ENCODE results near the gene CEP350. TPM values are rescaled to one million over a fixed set of nuclear protein-coding genes. Genes with fewer than 3 reads are reported as not detected.

Gene CEP350
- total and polyA plus RNA-seq, 2 of the 4 experiments (the other 2 are of a cell fraction) = 5.0 to 36.4 TPM

DNA sequence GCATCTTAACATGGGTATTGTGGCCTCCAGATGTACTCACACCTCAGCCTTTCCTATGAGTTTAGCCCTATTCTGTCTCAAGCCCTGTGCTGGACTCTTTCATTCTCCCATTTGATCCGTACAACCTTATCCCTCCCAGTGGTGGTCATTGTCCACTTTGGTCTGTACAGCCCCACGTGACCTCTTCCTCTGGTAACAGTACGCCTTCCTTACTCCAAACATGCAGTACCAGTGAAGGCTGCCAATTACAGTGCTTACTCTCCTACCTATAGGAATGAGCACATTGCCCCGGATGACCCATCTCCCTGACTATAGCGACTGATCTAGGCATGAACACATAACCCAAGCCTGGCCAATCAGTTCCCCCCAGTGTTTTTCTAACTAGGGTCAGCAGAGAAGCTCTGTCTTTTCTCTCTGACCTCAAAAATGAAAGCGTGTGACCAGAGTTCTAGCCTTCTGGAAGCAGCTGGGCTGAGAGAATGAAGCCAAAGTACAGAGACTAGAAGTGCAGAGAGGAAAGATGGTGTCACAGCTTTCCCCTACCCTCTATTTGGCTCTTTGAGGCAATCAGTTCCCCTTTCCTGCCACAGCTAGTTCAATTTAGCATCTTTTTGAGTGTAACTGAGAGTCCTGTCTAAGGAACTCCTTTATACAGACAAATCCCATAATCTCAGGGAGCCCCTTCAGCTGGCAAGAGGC lies 190.2 kb downstream of the CEP350 start:
- peak overlapping the region; percentile 3; the same call in 1 of the 2 replicates for H4K91ac ChIP-seq (ENCODE audit: insufficient read depth, low read depth, low read length)
- H2BK120ac ChIP-seq (ENCODE audit: low read depth, low read length) = peak overlapping the region; percentile 67
- no peaks in the 10 kb centered on the region for H3K36me3 ChIP-seq (ENCODE audit: control insufficient read depth, insufficient read depth, low read length)
- no peak overlapping the region for H3K4me2 ChIP-seq (ENCODE audit: low read depth, low read length)
- H2BK5ac ChIP-seq (ENCODE audit: low read depth, low read length, poor library complexity, severe bottlenecking) = no peak overlapping the region
- no peaks in the 10 kb centered on the region for H3K79me1 ChIP-seq (ENCODE audit: low read depth in 1 of 2, low read length in 2 of 2)
- peak overlapping the region; percentile 57 for H2AK9ac ChIP-seq (replicated peaks; ENCODE audit: low read depth, low read length, poor library complexity)
- H2BK15ac ChIP-seq (ENCODE audit: low read depth, low read length) = peak overlapping the region; percentile 67
- H3K9ac ChIP-seq (ENCODE audit: low read depth, low read length) = peak overlapping the region; percentile 32; the same call in 1 of the 2 replicates
- H3K23ac ChIP-seq (ENCODE audit: low read depth, low read length) = peak overlapping the region; percentile 13; the same call in 1 of the 2 replicates
- TF ChIP-seq MAZ (IDR thresholded peaks at IDR 0.05; ENCODE audit: borderline replicate concordance, low read depth, low read length) = no peak
- TF ChIP-seq RCOR1 (IDR thresholded peaks at IDR 0.05; ENCODE audit: insufficient replicate concordance, low read length) = no peak
- no peak for TF ChIP-seq RAD21 (IDR thresholded peaks at IDR 0.05; ENCODE audit: low read length)
- in situ Hi-C loops (cut with MboI; ENCODE audit: low sequenced_read_pairs) (no loop called here), dilution Hi-C loops (cut with HindIII; ENCODE audit: low sequenced_read_pairs, unreplicated experiment) (no loop called here), intact Hi-C loops (cut with micrococcal nuclease) (no loop called here)
- H3K4me3 ChIP-seq (ENCODE audit: insufficient read depth, low read depth, low read length) = no peak overlapping the region
- H3K4me1 ChIP-seq (ENCODE audit: control insufficient read depth, insufficient read depth, low read length) = peaks cover 6% of the 10 kb centered on the region
- ChIA-PET CTCF (interaction anchor here (1.0 kb wide), 1 partner anchor 9 kb away, joined by 4 read pairs; no protein-coding TSS in a partner anchor), POLR2A (ENCODE audit: unreplicated experiment) (interaction anchor here (1.0 kb wide), 1 partner anchor 10 kb away, joined by 3 read pairs; the partner anchor contains the start of gene QSOX1)
- H3K9me1 ChIP-seq (ENCODE audit: insufficient read depth, low read length) = no peaks in the 10 kb centered on the region
- peak overlapping the region; percentile 42; the same call in 1 of the 2 replicates for H3K27ac ChIP-seq (ENCODE audit: insufficient read depth, low read length)
- no peak for DNase-seq
- 82% methylated on average over 3 of the region's 6 CpGs; no CpG with 5 or more reads in 1 of the 2 experiments for WGBS, 2 experiments (ENCODE audit: extremely low coverage in 2 of 2, insufficient read length in 1 of 2)
- H2AFZ ChIP-seq (replicated peaks; ENCODE audit: low read length, poor library complexity) = peak overlapping the region; percentile 35
- H3K18ac ChIP-seq (ENCODE audit: low read depth, low read length) = peak overlapping the region; percentile 74
- H2AK5ac ChIP-seq (ENCODE audit: low read depth, low read length) = no peak overlapping the region; the same call in 1 of the 2 replicates
- peak overlapping the region; percentile 30; the same call in 1 of the 2 replicates for H3K4ac ChIP-seq (ENCODE audit: low read depth, low read length)
- H3K27me3 ChIP-seq (ENCODE audit: control insufficient read depth, insufficient read depth, low read length) = no peaks in the 10 kb centered on the region
- peak overlapping the region; percentile 43 for H3K14ac ChIP-seq (replicated peaks; ENCODE audit: low read depth, low read length)
- ATAC-seq (ENCODE audit: low read depth) = peak; percentile 54
- no peaks in the 10 kb centered on the region for H3K9me3 ChIP-seq (ENCODE audit: control insufficient read depth, insufficient read depth, low read length)
- H4K8ac ChIP-seq (ENCODE audit: low read depth in 2 of 2, low read length in 2 of 2) = peak overlapping the region; percentile 7 to 79; a peak in 3 of 4 replicates
- no peaks in the 10 kb centered on the region for H4K20me1 ChIP-seq (ENCODE audit: insufficient read depth, low read length)
- no peak overlapping the region for H3K56ac ChIP-seq (ENCODE audit: extremely low read depth, insufficient read depth, low read length)
- peak overlapping the region; percentile 6 for H2BK20ac ChIP-seq (ENCODE audit: low read depth, low read length)
- peak overlapping the region; percentile 96 for H4K5ac ChIP-seq (ENCODE audit: low read depth, low read length)
- no TSS peak for BruUV-seq (replicated peaks)
